Activated naive CD4-positive, alpha-beta T cell treated with anti-CD3 and anti-CD28 coated beads for 36 hours (primary cell): Measurements from ENCODE around the gene MCIDAS. TPM values are rescaled to one million over a fixed set of nuclear protein-coding genes. Genes with fewer than 3 reads are reported as not detected.

ENCODE experiments used
- CTCF ChIA-PET: fragments of 350-600 bp; sonication (Branson Sonifier 250); formaldehyde crosslinking; loops from one replicate; lab custom pipeline; 2021; ENCODE audit warnings: antibody characterized with exemption; lab: Charles Lee
- DNase-seq: peaks from one replicate; pipeline ENCODE4 v3.0.0-alpha.2; 2020
- H3K27ac Mint-ChIP-seq: one replicate; pipeline ENCODE4 v1.8.0; 2021; ENCODE audit warnings: mild to moderate bottlenecking, mixed read lengths
- H3K27me3 Mint-ChIP-seq: one replicate; pipeline ENCODE4 v1.8.0; 2021; ENCODE audit warnings: low read depth, mixed read lengths
- H3K36me3 Mint-ChIP-seq: one replicate; pipeline ENCODE4 v1.8.0; 2021; ENCODE audit warnings: low read depth, mixed read lengths
- H3K4me1 Mint-ChIP-seq: one replicate; pipeline ENCODE4 v1.8.0; 2021; ENCODE audit warnings: low read depth, mixed read lengths
- H3K4me3 Mint-ChIP-seq: one replicate; pipeline ENCODE4 v1.8.0; 2021; ENCODE audit warnings: mild to moderate bottlenecking, moderate library complexity, mixed read lengths
- H3K9me3 Mint-ChIP-seq: one replicate; pipeline ENCODE4 v1.8.0; 2021; ENCODE audit warnings: mixed read lengths
- intact Hi-C: fragments of 100-400 bp; cut with micrococcal nuclease; formaldehyde crosslinking; loops from one replicate; pipeline ENCODE4 v1.15.1; 2023
- total RNA-seq, 2 experiments: library from RNA; stranded (reverse); gene quantifications; one replicate each; pipeline ENCODE4 v1.2.3, GENCODE V29; 2021

MCIDAS gene
- total RNA-seq, 2 experiments from 2014 or later: 0.17 TPM; not detected in 1

DNA sequence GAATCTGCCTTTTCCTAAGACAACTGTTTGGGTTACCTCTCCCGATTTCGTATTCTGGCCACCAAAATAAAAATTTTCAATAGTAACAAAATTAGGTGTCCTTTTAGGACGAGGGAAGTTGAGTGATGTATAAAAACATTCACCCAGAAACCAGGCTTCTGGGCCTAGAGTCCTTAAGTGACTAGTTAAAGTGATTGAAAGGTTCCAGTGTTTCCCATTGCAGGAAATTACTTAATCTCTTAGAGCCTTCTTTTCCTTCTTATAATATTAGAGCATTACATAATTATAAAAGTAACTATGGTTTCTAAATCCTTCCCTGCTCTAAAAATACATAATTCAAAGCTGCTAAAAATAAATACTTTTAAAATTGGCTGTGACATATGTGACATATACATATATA, 7.3 kb downstream of the MCIDAS start:
- H3K27me3 Mint-ChIP-seq: peaks cover 64% of the 10 kb centered on the region
- no peak overlapping the region for H3K27ac Mint-ChIP-seq
- intact Hi-C loops: loop anchor here (10.0 kb wide), 2 partner anchors 835 to 985 kb away; no protein-coding TSS in a partner anchor
- no peaks in the 10 kb centered on the region for H3K9me3 Mint-ChIP-seq
- CTCF ChIA-PET: no interaction called here
- peaks cover 30% of the 10 kb centered on the region for H3K4me1 Mint-ChIP-seq
- no peak overlapping the region for H3K4me3 Mint-ChIP-seq
- no peaks in the 10 kb centered on the region for H3K36me3 Mint-ChIP-seq
- no peak for DNase-seq

DNA sequence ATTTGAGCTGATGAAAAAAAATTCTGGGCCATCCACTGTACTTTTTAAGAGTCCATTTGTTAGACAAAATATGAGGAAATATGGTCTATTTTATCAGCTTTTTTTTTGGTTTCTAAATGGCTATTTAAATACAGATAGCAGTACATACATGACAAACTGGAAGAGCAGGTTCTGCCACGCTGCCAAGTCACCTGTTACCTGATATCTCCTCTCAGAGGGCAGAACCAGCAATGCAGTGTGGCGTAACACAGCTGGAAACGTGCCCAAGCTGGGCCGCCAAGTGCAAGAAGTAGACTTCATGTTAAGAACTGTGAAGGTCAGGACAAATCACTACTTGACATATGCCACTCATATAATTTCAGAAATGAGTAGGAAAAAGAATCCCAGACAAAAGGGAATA, 8.1 kb downstream of the MCIDAS start:
- H3K27ac Mint-ChIP-seq: no peak overlapping the region
- peaks cover 56% of the 10 kb centered on the region for H3K27me3 Mint-ChIP-seq
- H3K4me1 Mint-ChIP-seq: peaks cover 29% of the 10 kb centered on the region
- CTCF ChIA-PET: interaction anchor here (0.8 kb wide), 1 partner anchor 12 kb away, joined by 5 read pairs; no protein-coding TSS in a partner anchor
- no peak for DNase-seq
- no peaks in the 10 kb centered on the region for H3K9me3 Mint-ChIP-seq
- no peaks in the 10 kb centered on the region for H3K36me3 Mint-ChIP-seq
- intact Hi-C loops: no loop called here
- H3K4me3 Mint-ChIP-seq: no peak overlapping the region

GRCh38 chr5:55211184-55211874, 15.8 kb downstream of the MCIDAS start:
- intact Hi-C loops: no loop called here
- DNase-seq: no peak
- no peaks in the 10 kb centered on the region for H3K36me3 Mint-ChIP-seq
- H3K4me1 Mint-ChIP-seq: no peaks in the 10 kb centered on the region
- CTCF ChIA-PET: interaction anchor here (0.6 kb wide), 1 partner anchor 131 kb away, joined by 3 read pairs; no protein-coding TSS in a partner anchor
- no peaks in the 10 kb centered on the region for H3K9me3 Mint-ChIP-seq
- no peak overlapping the region for H3K4me3 Mint-ChIP-seq
- no peak overlapping the region for H3K27ac Mint-ChIP-seq
- H3K27me3 Mint-ChIP-seq: no peaks in the 10 kb centered on the region

- Mint-ChIP-seq H3K4me1 (no peaks in the 10 kb centered on the region), H3K27me3 (peaks cover 19% of the 10 kb centered on the region), H3K36me3 (no peaks in the 10 kb centered on the region), H3K4me3 (no peak overlapping the region), H3K27ac (no peak overlapping the region), H3K9me3 (no peaks in the 10 kb centered on the region)
- DNase-seq: no peak
- intact Hi-C loops: no loop called here
- CTCF ChIA-PET: no interaction called here
These were observed 22.1 kb downstream of the MCIDAS start for GRCh38 chr5:55205001-55205400.

DNA sequence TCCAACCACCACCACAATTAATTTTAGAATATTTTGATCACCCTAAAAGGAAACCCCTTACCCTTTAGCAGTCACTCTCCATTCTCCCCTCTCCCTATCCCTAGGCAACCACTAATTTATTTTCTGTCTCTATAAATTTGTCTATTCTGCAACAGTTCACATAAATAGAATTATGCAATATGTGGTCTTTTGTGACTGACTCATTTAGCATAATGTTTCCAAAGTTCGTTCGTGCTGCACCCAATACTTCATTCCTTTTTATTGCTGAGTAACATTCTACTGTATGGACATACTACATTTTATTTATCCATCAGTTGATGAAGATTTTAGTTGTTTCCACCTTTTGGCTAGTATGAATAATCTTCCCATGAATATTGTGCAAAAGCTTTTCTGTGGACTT, 36.0 kb downstream of the MCIDAS start:
- CTCF ChIA-PET: interaction anchor here (0.6 to 1.2 kb wide), 3 partner anchors 19 to 702 kb away, joined by 3 read pairs; partner anchors contain the start of gene GPX8
- Mint-ChIP-seq H3K27ac (no peak overlapping the region), H3K9me3 (no peaks in the 10 kb centered on the region), H3K4me3 (no peak overlapping the region), H3K4me1 (no peaks in the 10 kb centered on the region), H3K27me3 (peaks cover 36% of the 10 kb centered on the region), H3K36me3 (no peaks in the 10 kb centered on the region)
- DNase-seq: no peak
- intact Hi-C loops: no loop called here

- Mint-ChIP-seq H3K4me1 (no peaks in the 10 kb centered on the region), H3K27ac (no peak overlapping the region), H3K4me3 (no peak overlapping the region), H3K9me3 (no peaks in the 10 kb centered on the region), H3K36me3 (no peaks in the 10 kb centered on the region), H3K27me3 (peaks cover 38% of the 10 kb centered on the region)
- DNase-seq: no peak
- CTCF ChIA-PET: no interaction called here
- intact Hi-C loops: no loop called here
These were observed 38.2 kb downstream of the MCIDAS start for GRCh38 chr5:55188656-55189540.

- DNase-seq: no peak
- CTCF ChIA-PET: no interaction called here
- intact Hi-C loops: no loop called here
- H3K4me1 Mint-ChIP-seq: no peaks in the 10 kb centered on the region
- H3K27ac Mint-ChIP-seq: no peak overlapping the region
- H3K36me3 Mint-ChIP-seq: no peaks in the 10 kb centered on the region
- H3K4me3 Mint-ChIP-seq: no peak overlapping the region
- H3K9me3 Mint-ChIP-seq: no peaks in the 10 kb centered on the region
- H3K27me3 Mint-ChIP-seq: peaks cover 31% of the 10 kb centered on the region
These were observed 39.7 kb downstream of the MCIDAS start for GRCh38 chr5:55187370-55187769.

GRCh38 chr5:55180016-55180415, 47.1 kb downstream of the MCIDAS start:
- DNase-seq: no peak
- H3K27me3 Mint-ChIP-seq: peaks cover 52% of the 10 kb centered on the region
- no peaks in the 10 kb centered on the region for H3K9me3 Mint-ChIP-seq
- no peak overlapping the region for H3K4me3 Mint-ChIP-seq
- H3K36me3 Mint-ChIP-seq: no peaks in the 10 kb centered on the region
- intact Hi-C loops: no loop called here
- H3K4me1 Mint-ChIP-seq: peaks cover 15% of the 10 kb centered on the region
- CTCF ChIA-PET: no interaction called here
- H3K27ac Mint-ChIP-seq: no peak overlapping the region

- no peaks in the 10 kb centered on the region for H3K9me3 Mint-ChIP-seq
- no peaks in the 10 kb centered on the region for H3K36me3 Mint-ChIP-seq
- no peak overlapping the region for H3K4me3 Mint-ChIP-seq
- H3K4me1 Mint-ChIP-seq: peaks cover 31% of the 10 kb centered on the region
- H3K27ac Mint-ChIP-seq: no peak overlapping the region
- DNase-seq: no peak
- peaks cover 64% of the 10 kb centered on the region for H3K27me3 Mint-ChIP-seq
- intact Hi-C loops: loop anchor here (10.0 kb wide), 1 partner anchor 928 kb away; no protein-coding TSS in a partner anchor
- CTCF ChIA-PET: interaction anchor here (1.4 kb wide), 1 partner anchor 49 kb away, joined by 4 read pairs; no protein-coding TSS in a partner anchor
These were observed 50.0 kb downstream of the MCIDAS start for GRCh38 chr5:55177078-55177477.

GRCh38 chr5:55176176-55176818, 50.8 kb downstream of the MCIDAS start:
- no peaks in the 10 kb centered on the region for H3K9me3 Mint-ChIP-seq
- H3K27ac Mint-ChIP-seq: no peak overlapping the region
- peak overlapping the region; percentile 26 for H3K4me3 Mint-ChIP-seq
- no peaks in the 10 kb centered on the region for H3K36me3 Mint-ChIP-seq
- intact Hi-C loops: loop anchor here (10.0 kb wide), 1 partner anchor 929 kb away; no protein-coding TSS in a partner anchor
- peak; percentile 33 for DNase-seq
- CTCF ChIA-PET: interaction anchor here (0.5 to 1.5 kb wide), 5 partner anchors 8 to 90 kb away, joined by 3 to 4 read pairs (median 3); no protein-coding TSS in a partner anchor
- H3K4me1 Mint-ChIP-seq: peaks cover 31% of the 10 kb centered on the region
- H3K27me3 Mint-ChIP-seq: peaks cover 57% of the 10 kb centered on the region

GRCh38 chr5:55175781-55176175, 51.3 kb downstream of the MCIDAS start:
- H3K27ac Mint-ChIP-seq: no peak overlapping the region
- H3K27me3 Mint-ChIP-seq: peaks cover 56% of the 10 kb centered on the region
- H3K9me3 Mint-ChIP-seq: no peaks in the 10 kb centered on the region
- CTCF ChIA-PET: interaction anchor here (0.5 to 1.5 kb wide), 5 partner anchors 9 to 91 kb away, joined by 3 to 4 read pairs (median 3); no protein-coding TSS in a partner anchor
- intact Hi-C loops: loop anchor here (10.0 kb wide), 1 partner anchor 929 kb away; no protein-coding TSS in a partner anchor
- no peak for DNase-seq
- peaks cover 31% of the 10 kb centered on the region for H3K4me1 Mint-ChIP-seq
- no peak overlapping the region for H3K4me3 Mint-ChIP-seq
- no peaks in the 10 kb centered on the region for H3K36me3 Mint-ChIP-seq
